HEK293 (cell line): Measurements from ENCODE around the gene TMEM255B.
A peak's percentile ranks its signal among the peaks of the same experiment; 100 is the strongest.

Experiments used
- KLF10 ChIP-seq: fragments of 450-650 bp; IDR thresholded peaks from 2 replicates; pipeline ENCODE4 v1.5.1; 2018; ENCODE audit warnings: missing biosample characterization, mild to moderate bottlenecking, missing genetic modification characterization
- KLF16 ChIP-seq: fragments of 450-650 bp; formaldehyde crosslinking; IDR thresholded peaks from 2 replicates; pipeline ENCODE4 v1.5.1; 2017; ENCODE audit warnings: missing biosample characterization, missing genetic modification characterization
- TCF7L2 ChIP-seq: IDR thresholded peaks from 2 replicates; pipeline ENCODE4 v1.6.1; 2011; ENCODE audit warnings: low read depth, mild to moderate bottlenecking, inconsistent platforms, low read length, moderate library complexity, borderline replicate concordance
- ZFHX2 ChIP-seq: fragments of 450-650 bp; formaldehyde crosslinking; conservative IDR thresholded peaks from 2 replicates; pipeline ENCODE4 v1.5.1; 2016; ENCODE audit warnings: missing biosample characterization, missing genetic modification characterization
- ZIC2 ChIP-seq: fragments of 450-650 bp; formaldehyde crosslinking; IDR thresholded peaks from 2 replicates; pipeline ENCODE4 v1.5.1; 2016; ENCODE audit warnings: missing biosample characterization, missing genetic modification characterization
- ZNF10 ChIP-seq: fragments of 450-650 bp; formaldehyde crosslinking; IDR thresholded peaks from 2 replicates; pipeline ENCODE4 v1.5.1; 2017; ENCODE audit warnings: missing biosample characterization, missing genetic modification characterization
- ZNF174 ChIP-seq: fragments of 450-650 bp; formaldehyde crosslinking; IDR thresholded peaks from 2 replicates; pipeline ENCODE4 v1.5.0; 2017; ENCODE audit warnings: missing biosample characterization, mild to moderate bottlenecking, missing genetic modification characterization
- ZNF175 ChIP-seq: fragments of 450-650 bp; formaldehyde crosslinking; IDR thresholded peaks from 2 replicates; pipeline ENCODE4 v1.5.1; 2016; ENCODE audit warnings: missing biosample characterization, missing genetic modification characterization
- ZNF184 ChIP-seq: fragments of 450-650 bp; IDR thresholded peaks from 2 replicates; pipeline ENCODE4 v1.5.1; 2018; ENCODE audit warnings: missing biosample characterization, mild to moderate bottlenecking, missing genetic modification characterization
- ZNF292 ChIP-seq: fragments of 450-650 bp; formaldehyde crosslinking; IDR thresholded peaks from 2 replicates; pipeline ENCODE4 v1.5.1; 2016; ENCODE audit warnings: low read depth, missing biosample characterization, missing genetic modification characterization, borderline replicate concordance
- ZNF302 ChIP-seq: fragments of 450-650 bp; formaldehyde crosslinking; IDR thresholded peaks from 2 replicates; pipeline ENCODE4 v1.5.1; 2016; ENCODE audit warnings: missing biosample characterization, missing genetic modification characterization, low read depth
- ZNF311 ChIP-seq: fragments of 450-650 bp; formaldehyde crosslinking; IDR thresholded peaks from 2 replicates; pipeline ENCODE4 v1.5.1; 2017; ENCODE audit warnings: missing biosample characterization, missing genetic modification characterization, borderline replicate concordance
- ZNF354C ChIP-seq: fragments of 450-650 bp; formaldehyde crosslinking; IDR thresholded peaks from 2 replicates; pipeline ENCODE4 v1.5.1; 2016; ENCODE audit warnings: missing biosample characterization, missing genetic modification characterization, low read depth, borderline replicate concordance
- ZNF501 ChIP-seq: fragments of 450-650 bp; formaldehyde crosslinking; IDR thresholded peaks from 2 replicates; pipeline ENCODE4 v1.5.1; 2016; ENCODE audit warnings: missing biosample characterization, missing genetic modification characterization
- ZNF544 ChIP-seq: fragments of 450-650 bp; formaldehyde crosslinking; IDR thresholded peaks from 2 replicates; pipeline ENCODE4 v1.5.0; 2017; ENCODE audit warnings: missing biosample characterization, missing genetic modification characterization
- ZNF571 ChIP-seq: fragments of 450-650 bp; formaldehyde crosslinking; IDR thresholded peaks from 2 replicates; pipeline ENCODE4 v1.5.0; 2017; ENCODE audit warnings: missing biosample characterization, missing genetic modification characterization
- ZNF585B ChIP-seq: fragments of 450-650 bp; formaldehyde crosslinking; IDR thresholded peaks from 2 replicates; pipeline ENCODE4 v1.5.1; 2016; ENCODE audit warnings: missing biosample characterization, missing genetic modification characterization
- ZNF664 ChIP-seq: fragments of 450-650 bp; formaldehyde crosslinking; IDR thresholded peaks from 2 replicates; pipeline ENCODE4 v1.5.1; 2016; ENCODE audit warnings: missing biosample characterization, missing genetic modification characterization
- ZNF677 ChIP-seq: fragments of 450-650 bp; IDR thresholded peaks from 2 replicates; pipeline ENCODE4 v1.5.0; 2018; ENCODE audit warnings: missing biosample characterization, mild to moderate bottlenecking, missing genetic modification characterization, moderate library complexity
- ZNF777 ChIP-seq: fragments of 450-650 bp; formaldehyde crosslinking; IDR thresholded peaks from 2 replicates; pipeline ENCODE4 v1.5.1; 2017; ENCODE audit warnings: missing biosample characterization, missing genetic modification characterization, borderline replicate concordance
- ZNF837 ChIP-seq: fragments of 450-650 bp; formaldehyde crosslinking; IDR thresholded peaks from 2 replicates; pipeline ENCODE4 v1.5.1; 2016; ENCODE audit warnings: missing biosample characterization, missing genetic modification characterization
- TF ChIP-seq, protein P1 (sequence below): fragments of 450-650 bp; formaldehyde crosslinking; IDR thresholded peaks from 2 replicates; pipeline ENCODE4 v1.5.1; 2016; ENCODE audit warnings: missing biosample characterization, missing genetic modification characterization
- TF ChIP-seq, protein P2 (sequence below): fragments of 450-650 bp; formaldehyde crosslinking; IDR thresholded peaks from 2 replicates; pipeline ENCODE4 v1.5.1; 2016; ENCODE audit warnings: missing biosample characterization, missing genetic modification characterization
- TF ChIP-seq, protein P3 (sequence below): fragments of 450-650 bp; formaldehyde crosslinking; IDR thresholded peaks from 2 replicates; pipeline ENCODE4 v1.5.1; 2016; ENCODE audit warnings: missing biosample characterization, missing genetic modification characterization
- TF ChIP-seq, protein P4 (sequence below): fragments of 450-650 bp; formaldehyde crosslinking; conservative IDR thresholded peaks from 2 replicates; pipeline ENCODE4 v1.5.1; 2016; ENCODE audit warnings: low read depth, missing biosample characterization, missing genetic modification characterization
- TF ChIP-seq, protein P5 (sequence below): fragments of 450-650 bp; formaldehyde crosslinking; IDR thresholded peaks from 2 replicates; pipeline ENCODE4 v1.5.1; 2016; ENCODE audit warnings: missing biosample characterization, missing genetic modification characterization
- TF ChIP-seq, protein P6 (sequence below): fragments of 450-650 bp; formaldehyde crosslinking; IDR thresholded peaks from 2 replicates; pipeline ENCODE4 v1.5.1; 2016; ENCODE audit warnings: missing biosample characterization, missing genetic modification characterization

Gene TMEM255B

DNA sequence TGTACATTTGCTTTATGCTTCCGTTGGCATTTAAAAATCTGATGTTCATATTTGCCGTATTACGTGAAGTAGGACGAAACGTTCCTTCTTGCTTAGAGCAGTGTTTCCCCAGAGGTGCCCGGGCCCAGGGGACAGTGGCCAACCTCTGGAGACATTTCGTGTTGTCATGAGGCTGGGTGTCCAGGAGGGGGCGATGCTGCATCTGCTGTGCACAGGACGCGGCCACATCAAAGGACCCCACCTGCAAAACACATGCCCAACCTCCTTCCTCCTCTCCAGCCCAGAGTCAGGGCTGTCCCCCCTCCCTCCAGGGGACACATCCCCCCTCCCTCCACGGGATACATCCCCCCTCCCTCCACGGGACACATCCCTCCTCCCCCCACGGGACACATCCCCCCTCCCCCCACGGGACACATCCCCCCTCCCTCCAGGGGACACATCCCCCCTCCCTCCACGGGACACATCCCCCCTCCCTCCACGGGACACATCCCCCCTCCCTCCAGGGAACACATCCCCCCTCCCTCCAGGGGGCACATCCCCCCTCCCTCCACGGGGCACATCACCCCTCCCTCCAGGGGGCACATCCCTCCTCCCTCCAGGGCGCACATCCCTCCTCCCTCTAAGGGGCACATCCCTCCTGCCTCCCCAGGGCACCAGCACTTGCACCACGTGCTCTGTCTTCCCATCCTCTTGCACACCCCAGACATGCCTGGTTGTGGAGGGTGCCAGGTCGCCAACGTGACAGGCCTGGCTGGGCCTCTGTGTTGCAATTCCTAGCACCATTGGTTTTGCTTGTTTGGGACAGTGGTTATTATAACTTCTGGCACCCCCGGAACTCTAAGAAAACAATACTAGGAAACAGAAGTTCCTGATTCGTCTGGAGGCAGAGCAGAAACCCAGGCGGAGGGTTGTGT, 58.2 kb downstream of the TMEM255B start (continued):
- 0 out of 2 replicates have a peak, but pooled peaks have one; percentile 18 for TF ChIP-seq KLF10 (tag by site-specific recombination)
- TF ChIP-seq ZIC2 (tag by site-specific recombination), result peak; percentile 42
- no peak for TF ChIP-seq KLF16 (tag by site-specific recombination)
- TF ChIP-seq, protein P1, sequence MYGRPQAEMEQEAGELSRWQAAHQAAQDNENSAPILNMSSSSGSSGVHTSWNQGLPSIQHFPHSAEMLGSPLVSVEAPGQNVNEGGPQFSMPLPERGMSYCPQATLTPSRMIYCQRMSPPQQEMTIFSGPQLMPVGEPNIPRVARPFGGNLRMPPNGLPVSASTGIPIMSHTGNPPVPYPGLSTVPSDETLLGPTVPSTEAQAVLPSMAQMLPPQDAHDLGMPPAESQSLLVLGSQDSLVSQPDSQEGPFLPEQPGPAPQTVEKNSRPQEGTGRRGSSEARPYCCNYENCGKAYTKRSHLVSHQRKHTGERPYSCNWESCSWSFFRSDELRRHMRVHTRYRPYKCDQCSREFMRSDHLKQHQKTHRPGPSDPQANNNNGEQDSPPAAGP (tag by site-specific recombination), result peak; percentile 78
- TF ChIP-seq, protein P2, sequence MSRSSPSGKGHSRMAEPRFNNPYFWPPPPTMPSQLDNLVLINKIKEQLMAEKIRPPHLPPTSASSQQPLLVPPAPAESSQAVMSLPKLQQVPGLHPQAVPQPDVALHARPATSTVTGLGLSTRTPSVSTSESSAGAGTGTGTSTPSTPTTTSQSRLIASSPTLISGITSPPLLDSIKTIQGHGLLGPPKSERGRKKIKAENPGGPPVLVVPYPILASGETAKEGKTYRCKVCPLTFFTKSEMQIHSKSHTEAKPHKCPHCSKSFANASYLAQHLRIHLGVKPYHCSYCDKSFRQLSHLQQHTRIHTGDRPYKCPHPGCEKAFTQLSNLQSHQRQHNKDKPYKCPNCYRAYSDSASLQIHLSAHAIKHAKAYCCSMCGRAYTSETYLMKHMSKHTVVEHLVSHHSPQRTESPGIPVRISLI (tag by site-specific recombination), result no peak
- TF ChIP-seq, protein P3, sequence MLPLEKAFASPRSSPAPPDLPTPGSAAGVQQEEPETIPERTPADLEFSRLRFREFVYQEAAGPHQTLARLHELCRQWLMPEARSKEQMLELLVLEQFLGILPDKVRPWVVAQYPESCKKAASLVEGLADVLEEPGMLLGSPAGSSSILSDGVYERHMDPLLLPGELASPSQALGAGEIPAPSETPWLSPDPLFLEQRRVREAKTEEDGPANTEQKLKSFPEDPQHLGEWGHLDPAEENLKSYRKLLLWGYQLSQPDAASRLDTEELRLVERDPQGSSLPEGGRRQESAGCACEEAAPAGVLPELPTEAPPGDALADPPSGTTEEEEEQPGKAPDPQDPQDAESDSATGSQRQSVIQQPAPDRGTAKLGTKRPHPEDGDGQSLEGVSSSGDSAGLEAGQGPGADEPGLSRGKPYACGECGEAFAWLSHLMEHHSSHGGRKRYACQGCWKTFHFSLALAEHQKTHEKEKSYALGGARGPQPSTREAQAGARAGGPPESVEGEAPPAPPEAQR (tag by site-specific recombination), result no peak
- no peak for TF ChIP-seq ZNF174 (tag by site-specific recombination)
- TF ChIP-seq ZNF571, result no peak
- TF ChIP-seq ZNF585B (tag by site-specific recombination), result no peak
- TF ChIP-seq ZFHX2 (tag by site-specific recombination), result no peak; the same call in 1 of the 2 replicates
- TF ChIP-seq ZNF677 (tag by site-specific recombination), result no peak
- TF ChIP-seq ZNF501 (tag by site-specific recombination), result no peak
- no peak for TF ChIP-seq ZNF544 (tag by site-specific recombination)
- TF ChIP-seq ZNF292 (tag by site-specific recombination), result no peak
- no peak for TF ChIP-seq ZNF664 (tag by site-specific recombination)
- TF ChIP-seq, protein P4, sequence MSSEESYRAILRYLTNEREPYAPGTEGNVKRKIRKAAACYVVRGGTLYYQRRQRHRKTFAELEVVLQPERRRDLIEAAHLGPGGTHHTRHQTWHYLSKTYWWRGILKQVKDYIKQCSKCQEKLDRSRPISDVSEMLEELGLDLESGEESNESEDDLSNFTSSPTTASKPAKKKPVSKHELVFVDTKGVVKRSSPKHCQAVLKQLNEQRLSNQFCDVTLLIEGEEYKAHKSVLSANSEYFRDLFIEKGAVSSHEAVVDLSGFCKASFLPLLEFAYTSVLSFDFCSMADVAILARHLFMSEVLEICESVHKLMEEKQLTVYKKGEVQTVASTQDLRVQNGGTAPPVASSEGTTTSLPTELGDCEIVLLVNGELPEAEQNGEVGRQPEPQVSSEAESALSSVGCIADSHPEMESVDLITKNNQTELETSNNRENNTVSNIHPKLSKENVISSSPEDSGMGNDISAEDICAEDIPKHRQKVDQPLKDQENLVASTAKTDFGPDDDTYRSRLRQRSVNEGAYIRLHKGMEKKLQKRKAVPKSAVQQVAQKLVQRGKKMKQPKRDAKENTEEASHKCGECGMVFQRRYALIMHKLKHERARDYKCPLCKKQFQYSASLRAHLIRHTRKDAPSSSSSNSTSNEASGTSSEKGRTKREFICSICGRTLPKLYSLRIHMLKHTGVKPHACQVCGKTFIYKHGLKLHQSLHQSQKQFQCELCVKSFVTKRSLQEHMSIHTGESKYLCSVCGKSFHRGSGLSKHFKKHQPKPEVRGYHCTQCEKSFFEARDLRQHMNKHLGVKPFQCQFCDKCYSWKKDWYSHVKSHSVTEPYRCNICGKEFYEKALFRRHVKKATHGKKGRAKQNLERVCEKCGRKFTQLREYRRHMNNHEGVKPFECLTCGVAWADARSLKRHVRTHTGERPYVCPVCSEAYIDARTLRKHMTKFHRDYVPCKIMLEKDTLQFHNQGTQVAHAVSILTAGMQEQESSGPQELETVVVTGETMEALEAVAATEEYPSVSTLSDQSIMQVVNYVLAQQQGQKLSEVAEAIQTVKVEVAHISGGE (tag by site-specific recombination), result no peak
- TF ChIP-seq ZNF10 (tag by site-specific recombination), result no peak
- no peak for TF ChIP-seq ZNF354C (tag by site-specific recombination)
- peak; percentile 99 for TF ChIP-seq TCF7L2
- TF ChIP-seq, protein P5, sequence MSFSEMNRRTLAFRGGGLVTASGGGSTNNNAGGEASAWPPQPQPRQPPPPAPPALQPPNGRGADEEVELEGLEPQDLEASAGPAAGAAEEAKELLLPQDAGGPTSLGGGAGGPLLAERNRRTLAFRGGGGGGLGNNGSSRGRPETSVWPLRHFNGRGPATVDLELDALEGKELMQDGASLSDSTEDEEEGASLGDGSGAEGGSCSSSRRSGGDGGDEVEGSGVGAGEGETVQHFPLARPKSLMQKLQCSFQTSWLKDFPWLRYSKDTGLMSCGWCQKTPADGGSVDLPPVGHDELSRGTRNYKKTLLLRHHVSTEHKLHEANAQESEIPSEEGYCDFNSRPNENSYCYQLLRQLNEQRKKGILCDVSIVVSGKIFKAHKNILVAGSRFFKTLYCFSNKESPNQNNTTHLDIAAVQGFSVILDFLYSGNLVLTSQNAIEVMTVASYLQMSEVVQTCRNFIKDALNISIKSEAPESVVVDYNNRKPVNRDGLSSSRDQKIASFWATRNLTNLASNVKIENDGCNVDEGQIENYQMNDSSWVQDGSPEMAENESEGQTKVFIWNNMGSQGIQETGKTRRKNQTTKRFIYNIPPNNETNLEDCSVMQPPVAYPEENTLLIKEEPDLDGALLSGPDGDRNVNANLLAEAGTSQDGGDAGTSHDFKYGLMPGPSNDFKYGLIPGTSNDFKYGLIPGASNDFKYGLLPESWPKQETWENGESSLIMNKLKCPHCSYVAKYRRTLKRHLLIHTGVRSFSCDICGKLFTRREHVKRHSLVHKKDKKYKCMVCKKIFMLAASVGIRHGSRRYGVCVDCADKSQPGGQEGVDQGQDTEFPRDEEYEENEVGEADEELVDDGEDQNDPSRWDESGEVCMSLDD (tag by site-specific recombination), result no peak
- no peak for TF ChIP-seq ZNF311 (tag by site-specific recombination)
- no peak for TF ChIP-seq ZNF184 (tag by site-specific recombination)
- no peak for TF ChIP-seq ZNF302 (tag by site-specific recombination)
- TF ChIP-seq ZNF175 (tag by site-specific recombination), result no peak
- TF ChIP-seq ZNF837 (tag by site-specific recombination), result no peak
- TF ChIP-seq, protein P6, sequence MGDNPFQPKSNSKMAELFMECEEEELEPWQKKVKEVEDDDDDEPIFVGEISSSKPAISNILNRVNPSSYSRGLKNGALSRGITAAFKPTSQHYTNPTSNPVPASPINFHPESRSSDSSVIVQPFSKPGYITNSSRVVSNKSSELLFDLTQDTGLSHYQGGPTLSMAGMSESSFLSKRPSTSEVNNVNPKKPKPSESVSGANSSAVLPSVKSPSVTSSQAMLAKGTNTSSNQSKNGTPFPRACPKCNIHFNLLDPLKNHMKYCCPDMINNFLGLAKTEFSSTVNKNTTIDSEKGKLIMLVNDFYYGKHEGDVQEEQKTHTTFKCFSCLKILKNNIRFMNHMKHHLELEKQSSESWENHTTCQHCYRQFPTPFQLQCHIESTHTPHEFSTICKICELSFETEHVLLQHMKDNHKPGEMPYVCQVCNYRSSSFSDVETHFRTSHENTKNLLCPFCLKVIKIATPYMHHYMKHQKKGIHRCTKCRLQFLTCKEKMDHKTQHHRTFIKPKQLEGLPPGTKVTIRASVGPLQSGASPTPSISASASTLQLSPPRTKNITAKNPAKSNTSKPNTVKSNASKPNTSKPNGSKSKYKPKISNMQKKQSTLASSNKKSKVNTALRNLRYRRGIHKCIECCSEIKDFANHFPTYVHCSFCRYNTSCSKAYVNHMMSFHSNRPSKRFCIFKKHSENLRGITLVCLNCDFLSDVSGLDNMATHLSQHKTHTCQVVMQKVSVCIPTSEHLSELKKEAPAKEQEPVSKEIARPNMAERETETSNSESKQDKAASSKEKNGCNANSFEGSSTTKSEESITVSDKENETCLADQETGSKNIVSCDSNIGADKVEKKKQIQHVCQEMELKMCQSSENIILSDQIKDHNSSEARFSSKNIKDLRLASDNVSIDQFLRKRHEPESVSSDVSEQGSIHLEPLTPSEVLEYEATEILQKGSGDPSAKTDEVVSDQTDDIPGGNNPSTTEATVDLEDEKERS (tag by site-specific recombination), result no peak
- TF ChIP-seq ZNF777, result no peak
